HFFc6 (cell line): ENCODE data around the gene PALD1. TPM values are rescaled to one million over a fixed set of nuclear protein-coding genes. Genes with fewer than 3 reads are reported as not detected.

Experiments used
- DNase-seq: peaks from one replicate; pipeline ENCODE4 v3.0.0-alpha.2; 2018
- H3K27ac Mint-ChIP-seq: 2 replicates; pipeline ENCODE4 v1.8.0; 2020; ENCODE audit warnings: mild to moderate bottlenecking, mixed read lengths
- H3K27me3 Mint-ChIP-seq: 2 replicates; pipeline ENCODE4 v1.8.0; 2021; ENCODE audit warnings: mild to moderate bottlenecking, moderate library complexity, mixed read lengths; ENCODE audit not compliant: insufficient read depth
- H3K36me3 Mint-ChIP-seq: 2 replicates; pipeline ENCODE4 v1.8.0; 2021; ENCODE audit warnings: low read depth, mixed read lengths
- H3K4me1 Mint-ChIP-seq: 2 replicates; pipeline ENCODE4 v1.8.0; 2020; ENCODE audit warnings: low read depth, mixed read lengths
- H3K4me3 Mint-ChIP-seq: 2 replicates; pipeline ENCODE4 v1.8.0; 2020; ENCODE audit warnings: mild to moderate bottlenecking, moderate library complexity, mixed read lengths
- H3K9me3 Mint-ChIP-seq: 2 replicates; pipeline ENCODE4 v1.8.0; 2020; ENCODE audit warnings: mild to moderate bottlenecking, mixed read lengths
- long read RNA-seq: library from polyadenylated mRNA; unstranded; transcript quantifications from one replicate; pipeline ENCODE4 v2.0.0, GENCODE V29; 2019
- total RNA-seq, 6 experiments: library from RNA; stranded (reverse); fragmentation: NEBNext Ultra II Directional; extraction: Animal tissue kit (Norgen Biotek cat#: 25700); gene quantifications; 2 replicates in 1 of 6; 3 replicates in 5 of 6; pipeline ENCODE4 v1.2.3, GENCODE V29; 2021
- TF ChIP-seq, protein P1 (sequence below): fragments of 200-600 bp; sonication (generic); IDR thresholded peaks from 2 replicates; pipeline ENCODE4 v1.5.0; 2021; ENCODE audit warnings: antibody characterized with exemption, mild to moderate bottlenecking

PALD1 gene
- total RNA-seq, result not detected
- long read RNA-seq, result 0 reads

DNA sequence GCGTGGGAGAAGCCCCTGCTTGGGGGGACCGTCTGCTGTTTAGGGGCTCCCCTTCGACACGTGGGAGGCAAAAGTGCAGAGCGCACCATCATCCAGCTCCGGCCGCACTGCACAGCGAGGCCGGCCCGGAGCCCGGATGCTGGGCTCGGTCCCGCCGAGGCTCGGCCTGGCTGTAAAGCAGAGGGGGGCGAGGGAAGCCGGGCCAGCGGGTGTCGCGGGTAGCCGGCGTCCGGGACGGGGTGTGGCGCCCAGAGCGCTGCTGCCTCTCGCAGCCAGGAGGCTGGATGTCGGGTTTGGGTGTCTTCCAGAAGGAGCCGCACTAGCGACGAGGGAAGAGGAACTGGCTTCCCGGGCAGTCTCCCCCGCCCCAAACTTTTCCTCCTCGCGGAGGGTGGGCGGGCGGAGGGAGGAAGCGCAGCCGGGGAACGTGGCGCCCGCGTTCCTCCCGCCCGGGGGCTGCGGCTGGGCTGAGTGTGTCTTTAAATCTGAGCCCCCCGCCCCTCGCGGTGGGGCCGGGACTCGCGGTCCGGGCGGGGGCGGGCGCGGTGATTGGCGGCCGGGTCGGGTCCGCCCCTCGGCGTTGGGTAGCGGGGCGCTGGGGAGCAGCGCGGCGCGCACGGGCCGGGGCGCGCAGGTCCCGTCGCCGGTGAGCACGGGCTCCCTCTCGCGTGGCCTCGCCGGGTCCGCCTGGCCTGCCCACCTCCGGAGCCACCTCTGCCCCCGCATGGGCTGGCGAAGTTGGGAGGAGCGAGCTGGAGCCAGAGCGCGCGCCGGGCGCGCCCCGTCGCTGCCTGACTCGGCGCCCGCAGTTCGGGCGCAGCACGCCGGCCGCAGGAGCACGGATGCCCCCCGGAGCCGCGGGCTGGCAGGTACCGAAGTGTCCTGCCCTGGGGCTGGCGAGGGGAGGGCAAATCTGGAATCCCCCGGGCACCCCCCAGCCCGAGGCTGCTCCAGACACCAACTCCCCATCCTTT lies at the start of gene PALD1:
Gene PALD1 (plus strand): TSS at position 577 of the 974 bp plus-strand sequence. CDS start 47,185 bp downstream, outside the sequence.
- DNase-seq, result no peak
- Mint-ChIP-seq H3K4me3 (no peak within 1 kb of the TSS), H3K27me3 (peaks cover 72% of the 10 kb centered on the region), H3K9me3 (no peaks in the 10 kb centered on the region), H3K27ac (no peak within 1 kb of the TSS), H3K4me1 (no peaks in the 10 kb centered on the region), H3K36me3 (no peaks in the 10 kb centered on the region)
- TF ChIP-seq, protein P1, sequence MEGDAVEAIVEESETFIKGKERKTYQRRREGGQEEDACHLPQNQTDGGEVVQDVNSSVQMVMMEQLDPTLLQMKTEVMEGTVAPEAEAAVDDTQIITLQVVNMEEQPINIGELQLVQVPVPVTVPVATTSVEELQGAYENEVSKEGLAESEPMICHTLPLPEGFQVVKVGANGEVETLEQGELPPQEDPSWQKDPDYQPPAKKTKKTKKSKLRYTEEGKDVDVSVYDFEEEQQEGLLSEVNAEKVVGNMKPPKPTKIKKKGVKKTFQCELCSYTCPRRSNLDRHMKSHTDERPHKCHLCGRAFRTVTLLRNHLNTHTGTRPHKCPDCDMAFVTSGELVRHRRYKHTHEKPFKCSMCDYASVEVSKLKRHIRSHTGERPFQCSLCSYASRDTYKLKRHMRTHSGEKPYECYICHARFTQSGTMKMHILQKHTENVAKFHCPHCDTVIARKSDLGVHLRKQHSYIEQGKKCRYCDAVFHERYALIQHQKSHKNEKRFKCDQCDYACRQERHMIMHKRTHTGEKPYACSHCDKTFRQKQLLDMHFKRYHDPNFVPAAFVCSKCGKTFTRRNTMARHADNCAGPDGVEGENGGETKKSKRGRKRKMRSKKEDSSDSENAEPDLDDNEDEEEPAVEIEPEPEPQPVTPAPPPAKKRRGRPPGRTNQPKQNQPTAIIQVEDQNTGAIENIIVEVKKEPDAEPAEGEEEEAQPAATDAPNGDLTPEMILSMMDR, result no peak

- DNase-seq, result peak; percentile 50
- peaks cover 11% of the 10 kb centered on the region for H3K4me1 Mint-ChIP-seq
- TF ChIP-seq, protein P1, result no peak
- H3K9me3 Mint-ChIP-seq, result no peaks in the 10 kb centered on the region
- no peak overlapping the region for H3K4me3 Mint-ChIP-seq
- peak overlapping the region; percentile 36 for H3K27ac Mint-ChIP-seq
- no peaks in the 10 kb centered on the region; the same call in none of the 2 replicates for H3K27me3 Mint-ChIP-seq
- H3K36me3 Mint-ChIP-seq, result peaks cover 5% of the 10 kb centered on the region; the same call in 1 of the 2 replicates
Observed at GRCh38 chr10:70430493-70431445, 47.8 kb upstream of the PALD1 start.

DNA sequence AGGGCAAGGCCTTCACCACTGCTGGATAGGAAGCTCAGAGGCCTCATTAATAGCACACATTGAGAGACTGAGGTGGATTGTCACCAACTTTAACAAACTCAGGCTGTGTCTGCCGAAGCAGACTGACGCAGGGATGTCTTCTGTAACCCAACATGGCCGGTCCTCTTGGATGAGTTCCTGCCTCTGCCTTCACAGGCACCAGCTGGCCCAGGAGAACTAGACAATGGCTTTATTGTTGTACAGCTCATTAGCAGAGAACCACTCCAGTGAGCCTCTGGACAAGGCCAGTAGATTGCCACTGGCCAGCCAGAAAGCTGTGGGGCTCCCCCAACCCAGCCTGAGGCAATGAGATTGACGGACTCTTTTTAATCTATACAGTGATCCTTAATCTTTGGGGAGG lies 46.5 kb upstream of the PALD1 start:
- H3K4me3 Mint-ChIP-seq, result no peak overlapping the region
- no peaks in the 10 kb centered on the region; the same call in none of the 2 replicates for H3K27me3 Mint-ChIP-seq
- H3K4me1 Mint-ChIP-seq, result peaks cover 11% of the 10 kb centered on the region
- H3K9me3 Mint-ChIP-seq, result no peaks in the 10 kb centered on the region
- TF ChIP-seq, protein P1, result no peak
- H3K36me3 Mint-ChIP-seq, result peaks cover 5% of the 10 kb centered on the region; the same call in 1 of the 2 replicates
- H3K27ac Mint-ChIP-seq, result no peak overlapping the region; the same call in 1 of the 2 replicates
- DNase-seq, result no peak

GRCh38 chr10:70432561-70433263 lies 45.9 kb upstream of the PALD1 start:
- Mint-ChIP-seq H3K9me3 (no peaks in the 10 kb centered on the region), H3K4me1 (peaks cover 11% of the 10 kb centered on the region), H3K27ac (no peak overlapping the region), H3K4me3 (no peak overlapping the region), H3K27me3 (no peaks in the 10 kb centered on the region; the same call in none of the 2 replicates), H3K36me3 (peaks cover 5% of the 10 kb centered on the region; the same call in 1 of the 2 replicates)
- TF ChIP-seq, protein P1, result no peak
- DNase-seq, result no peak
